HepG2 (cell line): Measurements from ENCODE around the gene RAB11FIP5. TPM values are rescaled to one million over a fixed set of nuclear protein-coding genes. Genes with fewer than 3 reads are reported as not detected.

Experiments
- HNRNPK ChIP-seq: fragments of 200-400 bp; formaldehyde crosslinking; IDR thresholded peaks from 2 replicates; pipeline ENCODE4 v1.6.1; 2018; ENCODE audit warnings: low read length, low read depth, moderate library complexity, mild to moderate bottlenecking; ENCODE audit not compliant: poor library complexity, severe bottlenecking
- KLF16 ChIP-seq, 2 experiments: sonication (generic) in 1 of 2; formaldehyde crosslinking in 1 of 2; IDR thresholded peaks; 2 replicates each; pipeline versions ENCODE4 v1.6.1 to v1.8.0; 2016 to 2023; ENCODE audit warnings: missing genetic modification reagents in 2 of 2, missing compliant biosample characterization in 1 of 2
- MNT ChIP-seq: fragments of 450-650 bp; IDR thresholded peaks from 2 replicates; pipeline ENCODE4 v1.6.1; 2016
- MTF2 ChIP-seq: sonication (generic); formaldehyde crosslinking; IDR thresholded peaks from 2 replicates; pipeline ENCODE4 v1.5.0; 2020; ENCODE audit warnings: missing genetic modification reagents, borderline replicate concordance
- NR2F6 ChIP-seq, 2 experiments: IDR thresholded peaks; 2 replicates each; pipeline ENCODE4 v1.6.1; 2016; ENCODE audit warnings: antibody characterized with exemption in 1 of 2, mild to moderate bottlenecking in 1 of 2
- RAD21 ChIP-seq: fragments of 450-650 bp; formaldehyde crosslinking; IDR thresholded peaks from 2 replicates; pipeline ENCODE4 v1.5.0; 2020; ENCODE audit warnings: mild to moderate bottlenecking
- REPIN1 ChIP-seq: sonication (generic); formaldehyde crosslinking; IDR thresholded peaks from 2 replicates; pipeline ENCODE4 v1.8.0; 2022; ENCODE audit warnings: missing genetic modification reagents, low read depth, mild to moderate bottlenecking, borderline replicate concordance
- ZBTB4 ChIP-seq: sonication (generic); formaldehyde crosslinking; IDR thresholded peaks from 2 replicates; pipeline ENCODE4 v1.4.0; 2020; ENCODE audit warnings: missing genetic modification reagents, mild to moderate bottlenecking, borderline replicate concordance
- ZMYM3 ChIP-seq: sonication (generic); formaldehyde crosslinking; IDR thresholded peaks from 2 replicates; pipeline ENCODE4 v1.5.1; 2020; ENCODE audit warnings: mild to moderate bottlenecking, missing genetic modification reagents
- ZNF225 ChIP-seq: sonication (generic); formaldehyde crosslinking; IDR thresholded peaks from 2 replicates; pipeline ENCODE4 v1.4.0; 2020; ENCODE audit warnings: mild to moderate bottlenecking, missing genetic modification reagents
- ZNF329 ChIP-seq: sonication (generic); formaldehyde crosslinking; IDR thresholded peaks from 2 replicates; pipeline ENCODE4 v1.9.0; 2021; ENCODE audit warnings: low read depth, mild to moderate bottlenecking, missing genetic modification reagents
- ZNF451 ChIP-seq: sonication (generic); formaldehyde crosslinking; IDR thresholded peaks from 2 replicates; pipeline ENCODE4 v1.5.0; 2020; ENCODE audit warnings: mild to moderate bottlenecking, missing genetic modification reagents
- ZSCAN25 ChIP-seq: sonication (generic); formaldehyde crosslinking; IDR thresholded peaks from 2 replicates; pipeline ENCODE4 v1.8.0; 2022; ENCODE audit warnings: mild to moderate bottlenecking, missing genetic modification reagents
- polyA plus RNA-seq, 8 experiments: library from polyadenylated mRNA; depleted of rRNA in 3 of 8; stranded (reverse) in 7 of 8; unstranded in 1 of 8; fragments of >200 nt; fragmentation: Illumina TruSeq in 4 of 8; extraction: Trizol in 4 of 8; gene quantifications; 2 replicates each; pipeline versions ENCODE4 v1.2.1 to v1.2.3, GENCODE V29; 2011 to 2016; ENCODE audit warnings: low read depth in 4 of 8, missing spikeins in 1 of 8, mixed read lengths in 1 of 8; ENCODE audit not compliant: insufficient read depth in 1 of 8
- total RNA-seq, 5 experiments: library from RNA; depleted of rRNA; stranded (reverse); fragments of >200 nt; fragmentation: Illumina TruSeq; extraction: Trizol; gene quantifications; 2 replicates each; pipeline ENCODE4 v1.2.3, GENCODE V29; 2016; ENCODE audit warnings: low read depth in 1 of 5
- TF ChIP-seq, protein P1 (sequence below): sonication (generic); formaldehyde crosslinking; IDR thresholded peaks from 2 replicates; pipeline ENCODE4 v1.5.0; 2020; ENCODE audit warnings: missing genetic modification reagents
- TF ChIP-seq, protein P2 (sequence below): sonication (generic); formaldehyde crosslinking; IDR thresholded peaks from 2 replicates; pipeline ENCODE4 v1.4.0; 2020; ENCODE audit warnings: mild to moderate bottlenecking, low read depth, missing genetic modification reagents
- TF ChIP-seq, protein P3 (sequence below): sonication (generic); formaldehyde crosslinking; IDR thresholded peaks from 2 replicates; pipeline ENCODE4 v1.5.0; 2020; ENCODE audit warnings: missing genetic modification reagents, mild to moderate bottlenecking, borderline replicate concordance
- TF ChIP-seq, protein P4 (sequence below): sonication (generic); formaldehyde crosslinking; IDR thresholded peaks from 2 replicates; pipeline ENCODE4 v1.4.0; 2020; ENCODE audit warnings: missing genetic modification reagents

Gene RAB11FIP5
- total and polyA plus RNA-seq, 2 of the 13 experiments (the other 11 are each of a cell fraction or from before 2014, with no cell fraction given) = 9.4 to 22.9 TPM

GRCh38 chr2:73035899-73036711 is 76.6 kb downstream of the RAB11FIP5 start (continued):
- TF ChIP-seq ZBTB4 (CRISPR knock-in tag) = 0 out of 2 replicates have a peak, but pooled peaks have one; percentile 6
- TF ChIP-seq ZNF225 (CRISPR knock-in tag) = no peak
- 0 out of 2 replicates have a peak, but pooled peaks have one; percentile 26 for TF ChIP-seq REPIN1
- TF ChIP-seq ZNF329 = no peak
- TF ChIP-seq RAD21 = peak; percentile 52
- no peak for TF ChIP-seq MNT
- TF ChIP-seq HNRNPK = no peak
- TF ChIP-seq NR2F6 (IDR thresholded peaks at IDR 0.05) = no peak
- no peak for TF ChIP-seq NR2F6 (CRISPR knock-in tag; IDR thresholded peaks at IDR 0.05)
- TF ChIP-seq KLF16 (CRISPR knock-in tag; IDR thresholded peaks at IDR 0.05) = no peak
- TF ChIP-seq, protein P1, sequence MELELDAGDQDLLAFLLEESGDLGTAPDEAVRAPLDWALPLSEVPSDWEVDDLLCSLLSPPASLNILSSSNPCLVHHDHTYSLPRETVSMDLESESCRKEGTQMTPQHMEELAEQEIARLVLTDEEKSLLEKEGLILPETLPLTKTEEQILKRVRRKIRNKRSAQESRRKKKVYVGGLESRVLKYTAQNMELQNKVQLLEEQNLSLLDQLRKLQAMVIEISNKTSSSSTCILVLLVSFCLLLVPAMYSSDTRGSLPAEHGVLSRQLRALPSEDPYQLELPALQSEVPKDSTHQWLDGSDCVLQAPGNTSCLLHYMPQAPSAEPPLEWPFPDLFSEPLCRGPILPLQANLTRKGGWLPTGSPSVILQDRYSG (CRISPR knock-in tag) = no peak
- no peak for TF ChIP-seq MTF2
- TF ChIP-seq ZSCAN25 = peak; percentile 17; the same call in 1 of the 2 replicates
- no peak for TF ChIP-seq ZNF451 (CRISPR knock-in tag)
- TF ChIP-seq, protein P2, sequence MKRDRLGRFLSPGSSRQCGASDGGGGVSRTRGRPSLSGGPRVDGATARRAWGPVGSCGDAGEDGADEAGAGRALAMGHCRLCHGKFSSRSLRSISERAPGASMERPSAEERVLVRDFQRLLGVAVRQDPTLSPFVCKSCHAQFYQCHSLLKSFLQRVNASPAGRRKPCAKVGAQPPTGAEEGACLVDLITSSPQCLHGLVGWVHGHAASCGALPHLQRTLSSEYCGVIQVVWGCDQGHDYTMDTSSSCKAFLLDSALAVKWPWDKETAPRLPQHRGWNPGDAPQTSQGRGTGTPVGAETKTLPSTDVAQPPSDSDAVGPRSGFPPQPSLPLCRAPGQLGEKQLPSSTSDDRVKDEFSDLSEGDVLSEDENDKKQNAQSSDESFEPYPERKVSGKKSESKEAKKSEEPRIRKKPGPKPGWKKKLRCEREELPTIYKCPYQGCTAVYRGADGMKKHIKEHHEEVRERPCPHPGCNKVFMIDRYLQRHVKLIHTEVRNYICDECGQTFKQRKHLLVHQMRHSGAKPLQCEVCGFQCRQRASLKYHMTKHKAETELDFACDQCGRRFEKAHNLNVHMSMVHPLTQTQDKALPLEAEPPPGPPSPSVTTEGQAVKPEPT (CRISPR knock-in tag) = no peak
- peak; percentile 2; the same call in 1 of the 2 replicates for TF ChIP-seq ZMYM3
- TF ChIP-seq, protein P3, sequence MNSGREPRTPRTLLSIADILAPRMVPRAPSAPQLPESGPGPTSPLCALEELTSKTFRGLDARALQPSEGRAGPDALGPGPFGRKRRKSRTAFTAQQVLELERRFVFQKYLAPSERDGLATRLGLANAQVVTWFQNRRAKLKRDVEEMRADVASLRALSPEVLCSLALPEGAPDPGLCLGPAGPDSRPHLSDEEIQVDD (CRISPR knock-in tag) = no peak
- TF ChIP-seq, protein P4, sequence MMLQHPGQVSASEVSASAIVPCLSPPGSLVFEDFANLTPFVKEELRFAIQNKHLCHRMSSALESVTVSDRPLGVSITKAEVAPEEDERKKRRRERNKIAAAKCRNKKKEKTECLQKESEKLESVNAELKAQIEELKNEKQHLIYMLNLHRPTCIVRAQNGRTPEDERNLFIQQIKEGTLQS (CRISPR knock-in tag) = no peak
